ENCODE results near the gene NOVA2.

NOVA2 gene

GRCh38 chr19:45973553-45974338 is at the start of gene NOVA2:
Gene NOVA2, minus strand, starts transcription at chr19:45973865. Its CDS starts 514 bp downstream, at chr19:45973351.
- DNase-seq (ENCODE audit: low spot score), result peak; percentile 71

- no peak for DNase-seq (ENCODE audit: low spot score)
Measured at GRCh38 chr19:46023311-46023779, 49.7 kb upstream of the NOVA2 start.

GRCh38 chr19:46022431-46023310 is 49.0 kb upstream of the NOVA2 start, which contains the start of gene PGLYRP1:
Gene PGLYRP1, minus strand, starts transcription at chr19:46023053. Its CDS starts 32 bp downstream, at chr19:46023021.
- DNase-seq (ENCODE audit: low spot score), result no peak

GRCh38 chr19:46022061-46022430 is 48.4 kb upstream of the NOVA2 start:
- DNase-seq (ENCODE audit: low spot score), result no peak

- DNase-seq (ENCODE audit: low spot score), result peak; percentile 53
Measured at GRCh38 chr19:46021531-46022041, 47.9 kb upstream of the NOVA2 start.

- no peak for DNase-seq (ENCODE audit: low spot score)
Measured at GRCh38 chr19:46020819-46021125, 47.1 kb upstream of the NOVA2 start.

- DNase-seq (ENCODE audit: low spot score), result no peak
Measured at GRCh38 chr19:46019270-46019669, 45.6 kb upstream of the NOVA2 start.

GRCh38 chr19:46018729-46019251 is 45.1 kb upstream of the NOVA2 start:
- no peak for DNase-seq (ENCODE audit: low spot score)

GRCh38 chr19:46017874-46018675 is 44.4 kb upstream of the NOVA2 start:
- no peak for DNase-seq (ENCODE audit: low spot score)

GRCh38 chr19:46017095-46017429 is 43.4 kb upstream of the NOVA2 start:
- no peak for DNase-seq (ENCODE audit: low spot score)

GRCh38 chr19:46016426-46017094 is 42.9 kb upstream of the NOVA2 start:
- DNase-seq (ENCODE audit: low spot score), result peak; percentile 87

- DNase-seq (ENCODE audit: low spot score), result peak; percentile 69
Measured at GRCh38 chr19:46015687-46016425, 42.2 kb upstream of the NOVA2 start.

GRCh38 chr19:46014941-46015686 is 41.4 kb upstream of the NOVA2 start:
- peak; percentile 93 for DNase-seq (ENCODE audit: low spot score)

GRCh38 chr19:46014534-46014933 is 40.9 kb upstream of the NOVA2 start:
- DNase-seq (ENCODE audit: low spot score), result no peak

- peak; percentile 61 for DNase-seq (ENCODE audit: low spot score)
Measured at GRCh38 chr19:46009530-46010510, 36.2 kb upstream of the NOVA2 start.

GRCh38 chr19:46006411-46006810 is 32.7 kb upstream of the NOVA2 start:
- DNase-seq (ENCODE audit: low spot score), result no peak

GRCh38 chr19:46002678-46003275 is 29.1 kb upstream of the NOVA2 start:
- no peak for DNase-seq (ENCODE audit: low spot score)
